HG03280 (cell line): ENCODE measurements around the gene QKI.

Experiments
- ATAC-seq: cut with Tn5 transposase; IDR thresholded peaks from one replicate; pipeline ENCODE4 v1.9.1; 2021; ENCODE audit warnings: mild to moderate bottlenecking, moderate library complexity; ENCODE audit not compliant: unreplicated experiment

QKI gene

GRCh38 chr6:163527291-163527690 is 112.8 kb downstream of the QKI start:
- ATAC-seq: no peak

GRCh38 chr6:163529605-163530004 is 115.1 kb downstream of the QKI start:
- ATAC-seq: no peak

GRCh38 chr6:163530406-163530805 is 115.9 kb downstream of the QKI start:
- ATAC-seq: no peak

- ATAC-seq: no peak
Observed at GRCh38 chr6:163531122-163531521, 116.6 kb downstream of the QKI start.

DNA sequence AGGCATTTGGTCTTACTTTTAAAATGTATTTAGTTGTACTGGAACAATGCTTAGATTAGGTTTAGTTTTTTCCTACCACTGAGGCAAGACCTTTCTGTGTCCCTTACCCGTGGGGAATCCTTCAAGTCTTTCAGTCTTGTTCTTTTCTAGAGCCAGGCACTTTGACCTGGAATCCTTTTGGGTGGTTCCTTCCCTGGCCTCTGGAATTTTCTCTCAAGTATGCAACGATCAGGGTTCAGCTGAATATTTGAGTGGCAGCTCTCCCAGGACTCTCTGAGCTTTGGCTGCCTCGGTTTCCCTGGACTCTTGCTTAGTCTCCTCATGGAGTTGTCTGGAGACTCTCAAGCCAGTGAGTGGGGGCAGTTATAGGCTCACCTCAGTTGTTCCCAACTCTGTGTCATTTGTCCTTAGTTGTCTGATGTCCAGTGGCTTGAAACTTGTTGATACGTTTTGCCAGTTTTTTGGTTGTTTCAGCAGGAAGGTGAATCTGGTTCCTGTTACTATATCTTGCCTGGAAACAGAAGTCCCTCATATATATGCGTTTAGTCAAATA is 118.1 kb downstream of the QKI start:
- ATAC-seq: no peak

GRCh38 chr6:163533443-163533842 is 118.9 kb downstream of the QKI start:
- ATAC-seq: no peak

- no peak for ATAC-seq
Observed at GRCh38 chr6:163536770-163537169, 122.3 kb downstream of the QKI start.

- no peak for ATAC-seq
Observed at GRCh38 chr6:163538331-163538730, 123.8 kb downstream of the QKI start.

- no peak for ATAC-seq
Observed at GRCh38 chr6:163539101-163539762, 124.7 kb downstream of the QKI start.

- ATAC-seq: no peak
Observed at GRCh38 chr6:163543321-163543720, 128.8 kb downstream of the QKI start.

GRCh38 chr6:163545370-163545769 is 130.9 kb downstream of the QKI start:
- no peak for ATAC-seq

DNA sequence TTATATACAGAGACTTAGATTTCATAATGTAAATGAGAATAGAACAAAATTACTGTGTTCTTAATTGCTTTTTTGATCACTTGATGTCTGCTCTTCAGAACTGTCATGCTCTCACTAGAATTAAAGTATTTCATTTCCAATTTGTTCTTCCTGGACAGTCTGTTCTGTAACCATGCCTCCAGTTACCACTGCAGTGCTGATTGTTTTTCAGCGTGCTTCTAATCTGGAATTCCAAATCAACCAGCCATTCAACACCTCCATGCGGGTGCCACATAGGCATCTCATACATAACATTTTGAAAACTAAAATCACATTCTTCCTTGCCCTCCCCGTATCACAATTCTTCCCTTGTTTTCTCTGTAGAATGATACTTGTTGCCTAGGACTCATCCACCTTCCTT is 132.8 kb downstream of the QKI start:
- no peak for ATAC-seq

- ATAC-seq: no peak
Observed at GRCh38 chr6:163548624-163549023, 134.1 kb downstream of the QKI start.

GRCh38 chr6:163554032-163554431 is 139.5 kb downstream of the QKI start:
- ATAC-seq: no peak

- no peak for ATAC-seq
Observed at GRCh38 chr6:163554663-163555062, 140.1 kb downstream of the QKI start.

GRCh38 chr6:163559661-163560060 is 145.1 kb downstream of the QKI start:
- ATAC-seq: no peak

DNA sequence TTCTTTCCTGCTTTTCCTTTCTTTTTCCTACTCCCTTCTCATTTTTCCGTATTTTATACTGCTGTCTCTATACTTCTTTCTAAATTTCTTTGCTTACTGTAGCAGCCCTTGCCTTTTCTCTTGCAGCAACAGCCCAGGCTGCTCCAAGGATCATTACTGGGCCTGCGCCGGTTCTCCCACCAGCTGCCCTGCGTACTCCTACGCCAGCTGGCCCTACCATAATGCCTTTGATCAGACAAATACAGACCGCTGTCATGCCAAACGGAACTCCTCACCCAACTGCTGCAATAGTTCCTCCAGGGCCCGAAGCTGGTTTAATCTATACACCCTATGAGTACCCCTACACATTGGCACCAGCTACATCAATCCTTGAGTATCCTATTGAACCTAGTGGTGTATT is 148.8 kb downstream of the QKI start:
- ATAC-seq: no peak

DNA sequence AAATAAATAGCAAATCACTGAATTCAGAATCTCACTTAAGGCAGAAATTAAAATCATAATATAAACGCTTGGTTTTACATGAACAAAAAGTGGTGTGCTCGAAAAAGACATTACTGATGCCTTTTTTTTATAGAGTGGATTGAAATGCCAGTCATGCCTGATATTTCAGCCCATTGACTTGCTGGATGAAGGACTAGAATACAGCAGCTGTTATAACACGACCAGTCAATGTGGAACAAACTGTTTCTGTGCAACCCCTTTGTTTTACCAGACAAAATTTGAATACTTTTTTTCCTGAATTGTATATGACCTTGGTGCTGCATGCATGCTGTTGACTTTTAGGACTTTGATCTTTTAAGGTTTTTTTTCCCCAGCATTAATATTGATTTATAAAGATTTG is 150.0 kb downstream of the QKI start:
- ATAC-seq: no peak

DNA sequence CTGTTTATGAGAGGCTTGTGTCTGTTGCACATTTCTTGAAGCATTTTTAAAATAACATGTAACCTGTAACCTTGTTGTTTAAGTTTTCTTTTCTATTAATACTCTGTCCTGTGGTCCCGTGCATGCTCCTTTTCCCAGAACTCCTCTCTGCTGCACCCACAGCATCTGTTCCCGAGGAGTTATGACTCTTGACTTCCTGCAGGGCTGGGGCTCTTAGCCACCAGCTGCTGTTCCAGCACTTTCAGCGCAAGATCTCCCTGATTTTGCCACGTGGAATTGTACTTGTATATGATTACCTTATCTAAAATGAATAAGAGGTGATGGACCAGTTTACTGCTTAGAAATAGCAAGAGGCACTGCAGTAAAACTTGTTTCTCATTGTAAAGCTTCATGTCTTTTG is 150.6 kb downstream of the QKI start:
- ATAC-seq: no peak

GRCh38 chr6:163566056-163566455 is 151.5 kb downstream of the QKI start:
- ATAC-seq: no peak

DNA sequence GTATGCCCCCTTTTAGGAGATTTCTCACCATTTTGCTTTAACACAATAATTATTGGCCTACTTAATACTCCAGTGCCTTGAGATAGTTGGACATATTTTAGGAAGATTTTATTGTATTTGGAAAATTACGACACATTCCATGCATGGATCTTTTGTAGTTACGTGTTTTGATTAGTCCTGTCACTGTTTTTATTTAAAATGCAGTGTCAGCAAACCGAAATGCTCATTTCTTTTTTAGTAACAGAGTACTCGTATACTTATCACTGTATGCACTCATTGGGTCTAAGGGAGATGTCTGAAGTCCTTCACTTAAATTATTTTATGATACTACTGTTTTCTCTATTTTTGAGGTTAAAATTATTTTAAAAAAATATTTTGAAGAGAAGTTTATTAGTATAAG is 153.8 kb downstream of the QKI start:
- no peak for ATAC-seq

DNA sequence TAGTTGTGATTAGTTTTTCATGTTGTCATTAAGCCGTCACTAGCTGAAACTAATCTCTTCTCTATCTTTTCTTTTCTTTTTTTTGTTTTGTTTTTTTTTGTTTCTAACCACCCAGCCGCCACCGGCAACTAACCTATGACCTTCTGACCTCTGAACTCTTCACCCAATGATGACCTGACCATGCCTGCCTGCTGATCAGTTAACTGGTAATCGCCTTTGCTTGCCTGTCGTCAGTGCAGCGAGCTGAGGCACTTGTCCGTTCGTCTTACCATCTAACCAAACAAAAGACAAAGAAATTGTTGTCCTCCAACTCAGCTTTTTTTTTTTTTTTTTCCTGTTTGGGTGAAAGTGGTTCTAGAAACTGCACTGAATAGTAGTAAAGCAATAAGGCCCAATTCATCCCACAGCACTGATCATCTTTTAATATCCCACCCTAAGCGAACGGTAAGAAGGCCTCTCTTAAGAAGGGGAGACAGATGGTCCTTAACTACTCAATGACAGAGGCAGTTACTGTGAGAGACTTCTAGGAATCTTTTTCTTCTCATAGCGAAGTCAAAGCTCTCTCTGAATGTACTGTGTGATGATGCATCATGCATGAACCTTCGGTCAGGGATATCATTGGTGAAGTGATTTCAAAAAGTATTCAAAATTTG is 156.2 kb downstream of the QKI start:
- ATAC-seq: no peak

GRCh38 chr6:163571730-163572129 is 157.2 kb downstream of the QKI start:
- ATAC-seq: no peak
